ENCODE data around the gene CNGA2. TPM values are rescaled to one million over a fixed set of nuclear protein-coding genes. Genes with fewer than 3 reads are reported as not detected.

The CNGA2 gene
- polyA plus RNA-seq, 4 donors = not detected

GRCh38 chrX:151704041-151704663, 30.4 kb upstream of the CNGA2 start:
- 54 to 74% (median 66%) methylated on average over 13 of the region's 13 CpGs for WGBS, 3 donors
- Histone ChIP-seq H3K4me3 (ENCODE audit: low read depth in 1 of 3, low read length in 3 of 3) (no peak overlapping the region), H3K9me3 (ENCODE audit: control insufficient read depth in 2 of 2, insufficient read depth in 1 of 2, low read depth in 1 of 2, low read length in 1 of 2) (no peaks in the 10 kb centered on the region), H3K4me1 (ENCODE audit: control insufficient read depth in 3 of 3, insufficient read depth in 2 of 3, low read depth in 1 of 3, low read length in 2 of 3) (no peaks in the 10 kb centered on the region), H3K36me3 (ENCODE audit: control insufficient read depth in 3 of 3, insufficient read depth in 2 of 3, low read depth in 1 of 3, low read length in 3 of 3) (no peaks in the 10 kb centered on the region), H3K27ac (ENCODE audit: low read depth in 1 of 3, low read length in 2 of 3) (no peak overlapping the region), H3K27me3 (ENCODE audit: control insufficient read depth in 3 of 3, insufficient read depth in 3 of 3, low read length in 3 of 3) (no peaks in the 10 kb centered on the region)
- DNase-seq = no peak
- FAIRE-seq = no peak

GRCh38 chrX:151708821-151709220, 25.7 kb upstream of the CNGA2 start:
- Histone ChIP-seq H3K36me3 (ENCODE audit: control insufficient read depth in 3 of 3, insufficient read depth in 2 of 3, low read depth in 1 of 3, low read length in 3 of 3) (no peaks in the 10 kb centered on the region), H3K27me3 (ENCODE audit: control insufficient read depth in 3 of 3, insufficient read depth in 3 of 3, low read length in 3 of 3) (no peaks in the 10 kb centered on the region), H3K4me1 (ENCODE audit: control insufficient read depth in 3 of 3, insufficient read depth in 2 of 3, low read depth in 1 of 3, low read length in 2 of 3) (no peaks in the 10 kb centered on the region), H3K4me3 (ENCODE audit: low read depth in 1 of 3, low read length in 3 of 3) (no peak overlapping the region), H3K27ac (ENCODE audit: low read depth in 1 of 3, low read length in 2 of 3) (no peak overlapping the region), H3K9me3 (ENCODE audit: control insufficient read depth in 2 of 2, insufficient read depth in 1 of 2, low read depth in 1 of 2, low read length in 1 of 2) (no peaks in the 10 kb centered on the region)
- no peak for DNase-seq
- WGBS, 3 donors = 81 to 94% (median 90%) methylated on average over 6 to 7 of the region's 7 CpGs
- FAIRE-seq = no peak

- Histone ChIP-seq H3K4me1 (ENCODE audit: control insufficient read depth in 3 of 3, insufficient read depth in 2 of 3, low read depth in 1 of 3, low read length in 2 of 3) (no peaks in the 10 kb centered on the region), H3K27ac (ENCODE audit: low read depth in 1 of 3, low read length in 2 of 3) (no peak overlapping the region), H3K4me3 (ENCODE audit: low read depth in 1 of 3, low read length in 3 of 3) (no peak overlapping the region), H3K36me3 (ENCODE audit: control insufficient read depth in 3 of 3, insufficient read depth in 2 of 3, low read depth in 1 of 3, low read length in 3 of 3) (no peaks in the 10 kb centered on the region), H3K27me3 (ENCODE audit: control insufficient read depth in 3 of 3, insufficient read depth in 3 of 3, low read length in 3 of 3) (no peaks in the 10 kb centered on the region), H3K9me3 (ENCODE audit: control insufficient read depth in 2 of 2, insufficient read depth in 1 of 2, low read depth in 1 of 2, low read length in 1 of 2) (no peaks in the 10 kb centered on the region)
- WGBS, 3 donors = 65 to 74% (median 73%) methylated on average over 2 of the region's 2 CpGs
- FAIRE-seq (no peak), DNase-seq (no peak)
These were observed 24.1 kb upstream of the CNGA2 start for GRCh38 chrX:151710457-151710856.

GRCh38 chrX:151711154-151711553, 23.4 kb upstream of the CNGA2 start:
- H3K9me3 ChIP-seq (ENCODE audit: control insufficient read depth in 2 of 2, insufficient read depth in 1 of 2, low read depth in 1 of 2, low read length in 1 of 2) = no peaks in the 10 kb centered on the region
- FAIRE-seq (no peak), DNase-seq (no peak)
- H3K4me3 ChIP-seq (ENCODE audit: low read depth in 1 of 3, low read length in 3 of 3) = no peak overlapping the region
- no peaks in the 10 kb centered on the region for H3K4me1 ChIP-seq (ENCODE audit: control insufficient read depth in 3 of 3, insufficient read depth in 2 of 3, low read depth in 1 of 3, low read length in 2 of 3)
- no peaks in the 10 kb centered on the region for H3K36me3 ChIP-seq (ENCODE audit: control insufficient read depth in 3 of 3, insufficient read depth in 2 of 3, low read depth in 1 of 3, low read length in 3 of 3)
- no peak overlapping the region for H3K27ac ChIP-seq (ENCODE audit: low read depth in 1 of 3, low read length in 2 of 3)
- WGBS, 3 donors = 51 to 63% (median 57%) methylated on average over 4 to 5 of the region's 5 CpGs
- H3K27me3 ChIP-seq (ENCODE audit: control insufficient read depth in 3 of 3, insufficient read depth in 3 of 3, low read length in 3 of 3) = no peaks in the 10 kb centered on the region

GRCh38 chrX:151711787-151712186, 22.8 kb upstream of the CNGA2 start:
- H3K4me1 ChIP-seq (ENCODE audit: control insufficient read depth in 3 of 3, insufficient read depth in 2 of 3, low read depth in 1 of 3, low read length in 2 of 3) = no peaks in the 10 kb centered on the region
- peak; percentile 0 to 18 for DNase-seq

GRCh38 chrX:151712253-151712652, 22.3 kb upstream of the CNGA2 start:
- Histone ChIP-seq H3K4me1 (ENCODE audit: control insufficient read depth in 3 of 3, insufficient read depth in 2 of 3, low read depth in 1 of 3, low read length in 2 of 3) (no peaks in the 10 kb centered on the region), H3K4me3 (ENCODE audit: low read depth in 1 of 3, low read length in 3 of 3) (no peak overlapping the region), H3K36me3 (ENCODE audit: control insufficient read depth in 3 of 3, insufficient read depth in 2 of 3, low read depth in 1 of 3, low read length in 3 of 3) (no peaks in the 10 kb centered on the region), H3K27ac (ENCODE audit: low read depth in 1 of 3, low read length in 2 of 3) (no peak overlapping the region), H3K27me3 (ENCODE audit: control insufficient read depth in 3 of 3, insufficient read depth in 3 of 3, low read length in 3 of 3) (no peaks in the 10 kb centered on the region), H3K9me3 (ENCODE audit: control insufficient read depth in 2 of 2, insufficient read depth in 1 of 2, low read depth in 1 of 2, low read length in 1 of 2) (no peaks in the 10 kb centered on the region)
- no peak for FAIRE-seq
- DNase-seq = no peak
- 52 to 56% (median 54%) methylated on average over 3 of the region's 3 CpGs for WGBS, 3 donors

More at GRCh38 chrX:151711787-151712186, 22.8 kb upstream of the CNGA2 start:
- H3K27me3 ChIP-seq (ENCODE audit: control insufficient read depth in 3 of 3, insufficient read depth in 3 of 3, low read length in 3 of 3) = no peaks in the 10 kb centered on the region
- H3K9me3 ChIP-seq (ENCODE audit: control insufficient read depth in 2 of 2, insufficient read depth in 1 of 2, low read depth in 1 of 2, low read length in 1 of 2) = no peaks in the 10 kb centered on the region
- 9 to 25% (median 17%) methylated on average over 2 of the region's 2 CpGs for WGBS, 3 donors
- FAIRE-seq = no peak
- no peaks in the 10 kb centered on the region for H3K36me3 ChIP-seq (ENCODE audit: control insufficient read depth in 3 of 3, insufficient read depth in 2 of 3, low read depth in 1 of 3, low read length in 3 of 3)
- H3K4me3 ChIP-seq (ENCODE audit: low read depth in 1 of 3, low read length in 3 of 3) = no peak overlapping the region
- peak overlapping the region in 1 of 3 donors; percentile 12 for H3K27ac ChIP-seq (ENCODE audit: low read depth in 1 of 3, low read length in 2 of 3)

GRCh38 chrX:151713849-151714248, 20.7 kb upstream of the CNGA2 start:
- Histone ChIP-seq H3K36me3 (ENCODE audit: control insufficient read depth in 3 of 3, insufficient read depth in 2 of 3, low read depth in 1 of 3, low read length in 3 of 3) (no peaks in the 10 kb centered on the region), H3K27ac (ENCODE audit: low read depth in 1 of 3, low read length in 2 of 3) (no peak overlapping the region), H3K27me3 (ENCODE audit: control insufficient read depth in 3 of 3, insufficient read depth in 3 of 3, low read length in 3 of 3) (no peaks in the 10 kb centered on the region), H3K9me3 (ENCODE audit: control insufficient read depth in 2 of 2, insufficient read depth in 1 of 2, low read depth in 1 of 2, low read length in 1 of 2) (no peaks in the 10 kb centered on the region), H3K4me1 (ENCODE audit: control insufficient read depth in 3 of 3, insufficient read depth in 2 of 3, low read depth in 1 of 3, low read length in 2 of 3) (no peaks in the 10 kb centered on the region), H3K4me3 (ENCODE audit: low read depth in 1 of 3, low read length in 3 of 3) (no peak overlapping the region)
- FAIRE-seq = no peak
- 30 to 63% (median 46%) methylated on average over 3 of the region's 3 CpGs for WGBS, 3 donors
- DNase-seq = peak; percentile 3 to 12

GRCh38 chrX:151714362-151714761, 20.2 kb upstream of the CNGA2 start:
- H3K27ac ChIP-seq (ENCODE audit: low read depth in 1 of 3, low read length in 2 of 3) = no peak overlapping the region
- DNase-seq = no peak
- H3K4me3 ChIP-seq (ENCODE audit: low read depth in 1 of 3, low read length in 3 of 3) = no peak overlapping the region
- no peaks in the 10 kb centered on the region for H3K36me3 ChIP-seq (ENCODE audit: control insufficient read depth in 3 of 3, insufficient read depth in 2 of 3, low read depth in 1 of 3, low read length in 3 of 3)
- 59 to 67% (median 62%) methylated on average over 5 of the region's 5 CpGs for WGBS, 3 donors
- no peaks in the 10 kb centered on the region for H3K27me3 ChIP-seq (ENCODE audit: control insufficient read depth in 3 of 3, insufficient read depth in 3 of 3, low read length in 3 of 3)
- no peaks in the 10 kb centered on the region for H3K9me3 ChIP-seq (ENCODE audit: control insufficient read depth in 2 of 2, insufficient read depth in 1 of 2, low read depth in 1 of 2, low read length in 1 of 2)
- no peak for FAIRE-seq
- H3K4me1 ChIP-seq (ENCODE audit: control insufficient read depth in 3 of 3, insufficient read depth in 2 of 3, low read depth in 1 of 3, low read length in 2 of 3) = no peaks in the 10 kb centered on the region

- DNase-seq (no peak), FAIRE-seq (no peak)
- no peaks in the 10 kb centered on the region for H3K4me1 ChIP-seq (ENCODE audit: control insufficient read depth in 3 of 3, insufficient read depth in 2 of 3, low read depth in 1 of 3, low read length in 2 of 3)
- no peak within 1 kb of the TSS for H3K4me3 ChIP-seq (ENCODE audit: low read depth in 1 of 3, low read length in 3 of 3)
- no peaks in the 10 kb centered on the region for H3K27me3 ChIP-seq (ENCODE audit: control insufficient read depth in 3 of 3, insufficient read depth in 3 of 3, low read length in 3 of 3)
- H3K9me3 ChIP-seq (ENCODE audit: control insufficient read depth in 2 of 2, insufficient read depth in 1 of 2, low read depth in 1 of 2, low read length in 1 of 2) = no peaks in the 10 kb centered on the region
- no peak within 1 kb of the TSS for H3K27ac ChIP-seq (ENCODE audit: low read depth in 1 of 3, low read length in 2 of 3)
- WGBS, 3 donors = 66 to 82% (median 81%) methylated on average over 3 of the region's 3 CpGs
- H3K36me3 ChIP-seq (ENCODE audit: control insufficient read depth in 3 of 3, insufficient read depth in 2 of 3, low read depth in 1 of 3, low read length in 3 of 3) = no peaks in the 10 kb centered on the region
These were observed 18.8 kb upstream of the CNGA2 start, which contains the start of gene FATE1 for GRCh38 chrX:151715752-151716151. TSS of gene FATE1 (plus strand) at chrX:151716035. CDS start at chrX:151716120, 85 bp downstream.
